Renal cortex interstitium (tissue), 11 donors: ENCODE measurements around the gene RHBDD1. TPM values are rescaled to one million over a fixed set of nuclear protein-coding genes. Genes with fewer than 3 reads are reported as not detected.

Source experiments
- DNase-seq, 11 donors: peaks; one replicate each; pipeline ENCODE4 v3.0.0-alpha.2; 2013; ENCODE audit warnings: low read depth in 9 of 11, low spot score in 4 of 11; ENCODE audit errors: extremely low read depth in 1 of 11
- polyA plus RNA-seq, 3 donors: library from polyadenylated mRNA; unstranded; fragments of 120-200 nt; gene quantifications; one replicate each; pipeline ENCODE4 v1.2.1, GENCODE V29; 2013; ENCODE audit not compliant: insufficient read length in 3 of 3

Gene RHBDD1
- polyA plus RNA-seq, 3 donors = 25.6 to 35.4 (median 29.2) TPM

DNA sequence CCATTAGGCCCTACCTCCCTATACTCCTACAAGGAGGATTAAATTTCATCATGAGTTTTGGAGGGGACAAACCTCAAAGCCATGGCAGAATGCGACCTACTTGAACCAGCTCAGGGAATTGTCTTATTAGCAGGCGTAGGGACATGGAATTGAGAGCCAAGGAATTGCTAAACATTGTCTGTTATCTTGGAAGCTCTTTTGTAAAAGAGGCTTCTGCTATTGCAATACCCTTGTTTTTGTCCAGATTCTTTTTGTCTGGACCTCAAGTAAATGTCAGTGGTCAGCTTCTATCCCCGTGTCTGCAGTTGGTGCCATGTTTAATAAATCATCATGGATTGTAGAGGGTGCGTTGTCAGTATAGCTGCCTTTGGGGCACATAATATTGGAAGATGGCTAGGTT lies 62.3 kb downstream of the RHBDD1 start:
- DNase-seq = no peak

DNA sequence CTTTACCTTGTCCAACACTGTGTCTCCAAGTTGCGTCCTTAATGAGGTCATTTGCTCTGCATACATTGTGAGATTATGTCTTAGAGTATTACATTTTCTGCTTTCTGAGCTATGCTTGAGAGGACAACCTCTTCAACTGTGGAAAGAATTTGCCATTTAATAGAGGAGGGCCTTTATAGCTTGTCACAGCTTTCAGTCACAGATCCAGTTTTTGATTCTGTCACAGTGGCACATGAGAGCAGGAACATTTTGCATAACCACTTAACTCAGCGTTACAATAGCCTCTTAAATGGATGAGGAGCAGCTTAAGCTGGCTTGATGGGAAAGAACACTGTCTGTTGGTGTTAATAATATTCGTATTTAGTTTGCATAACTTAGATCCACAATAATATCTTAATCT lies 63.0 kb downstream of the RHBDD1 start:
- peak in 1 of 11 donors; percentile 14 for DNase-seq

DNA sequence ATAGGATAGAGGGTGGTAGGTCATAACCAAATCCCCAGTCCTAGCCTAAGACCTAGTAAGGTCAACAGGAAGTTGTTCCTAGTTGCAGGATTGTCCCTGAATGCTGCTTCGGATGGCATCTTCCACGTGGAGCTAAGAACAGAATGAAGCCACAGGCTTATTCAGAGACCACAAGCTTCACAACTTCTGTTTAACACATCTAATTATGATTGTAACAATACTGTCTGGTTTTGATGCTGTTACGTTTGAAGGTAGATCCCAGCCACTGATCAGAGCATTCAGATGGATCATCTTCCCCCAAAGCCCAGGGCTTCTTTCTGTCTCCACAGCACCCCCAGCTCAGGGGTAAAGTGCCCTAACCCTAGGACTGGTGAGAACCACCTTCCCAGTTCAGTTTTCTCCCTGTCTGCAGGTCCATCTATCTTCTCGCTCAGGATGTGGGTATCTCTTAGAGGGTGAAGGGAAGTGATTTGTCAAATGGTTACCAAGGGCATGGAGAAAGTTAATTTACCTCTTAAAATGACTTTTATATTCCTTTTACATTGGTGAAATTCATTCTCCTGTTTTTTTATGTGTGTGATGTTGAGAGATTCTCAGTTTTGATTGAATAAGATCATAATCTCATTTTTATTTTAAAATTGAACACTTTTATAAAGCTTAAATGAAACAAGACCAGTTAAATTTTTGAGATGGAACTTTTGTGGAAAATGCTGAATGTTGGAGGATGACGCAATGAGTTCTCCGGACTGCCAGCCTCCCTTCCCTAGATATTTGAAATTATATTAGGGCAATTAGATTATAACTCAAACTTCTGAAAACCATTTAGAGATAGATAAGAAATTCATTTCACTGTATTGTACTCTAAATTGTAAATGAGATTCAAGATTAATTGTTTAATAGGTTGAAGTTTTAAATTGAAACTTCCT lies 66.5 kb downstream of the RHBDD1 start:
- DNase-seq = no peak

DNA sequence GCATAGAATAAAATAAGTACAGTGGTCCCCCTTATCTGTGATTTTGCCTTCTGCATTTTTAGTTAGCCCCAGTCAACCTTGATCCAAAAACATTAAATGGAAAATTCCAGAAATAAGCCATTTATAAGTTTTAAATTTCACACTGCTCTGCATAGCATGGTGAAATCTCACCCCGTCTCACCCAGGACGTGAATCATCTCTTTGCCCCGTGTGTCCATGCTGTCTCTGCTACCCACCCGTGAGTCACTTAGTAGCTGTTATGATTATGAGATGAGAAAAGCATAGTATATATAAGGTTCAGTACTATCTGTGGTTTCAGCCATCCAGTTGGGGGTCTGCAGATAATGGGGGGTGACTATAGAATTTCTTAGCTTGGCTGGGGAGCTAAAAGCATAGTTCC lies 67.3 kb downstream of the RHBDD1 start:
- no peak for DNase-seq

DNA sequence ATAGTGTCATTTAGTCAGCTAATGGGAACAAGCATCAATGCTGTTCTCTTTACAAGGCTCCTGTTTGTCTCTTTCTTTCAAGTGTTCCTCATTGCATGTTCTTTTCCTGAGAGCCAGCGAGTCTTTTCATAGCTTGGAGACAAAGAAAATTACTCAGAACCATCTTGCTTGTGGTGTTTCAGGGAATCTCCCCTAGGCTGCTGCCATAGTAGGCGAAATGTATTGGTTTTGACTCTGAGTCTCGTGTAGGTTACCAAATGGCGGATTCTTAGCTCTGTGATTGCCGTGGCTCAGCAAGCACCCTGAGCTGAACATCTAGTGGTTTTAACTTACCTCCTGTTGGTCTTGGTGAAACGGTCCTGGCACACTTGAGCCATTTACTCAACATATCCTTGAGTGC lies 68.7 kb downstream of the RHBDD1 start:
- no peak for DNase-seq

DNA sequence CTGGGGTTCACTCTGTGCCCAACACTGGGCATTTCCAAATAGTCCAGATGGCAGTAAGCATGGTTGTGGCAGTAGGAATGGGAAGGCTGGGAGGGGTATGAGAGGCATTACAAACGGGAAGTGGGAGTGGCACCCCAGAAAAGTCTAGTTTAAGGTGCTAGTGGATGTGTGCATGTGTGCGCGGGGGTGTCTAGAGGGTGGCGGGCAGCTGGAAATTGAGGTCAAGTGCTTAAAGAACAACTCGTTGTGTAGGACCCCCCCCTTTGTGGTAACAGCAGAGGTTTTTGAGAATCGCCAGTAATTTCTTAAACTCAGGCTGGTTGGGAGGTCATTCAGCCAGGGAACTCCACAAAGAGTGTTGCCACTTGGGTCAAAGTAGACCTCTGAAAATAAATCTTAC lies 69.9 kb downstream of the RHBDD1 start:
- no peak for DNase-seq

DNA sequence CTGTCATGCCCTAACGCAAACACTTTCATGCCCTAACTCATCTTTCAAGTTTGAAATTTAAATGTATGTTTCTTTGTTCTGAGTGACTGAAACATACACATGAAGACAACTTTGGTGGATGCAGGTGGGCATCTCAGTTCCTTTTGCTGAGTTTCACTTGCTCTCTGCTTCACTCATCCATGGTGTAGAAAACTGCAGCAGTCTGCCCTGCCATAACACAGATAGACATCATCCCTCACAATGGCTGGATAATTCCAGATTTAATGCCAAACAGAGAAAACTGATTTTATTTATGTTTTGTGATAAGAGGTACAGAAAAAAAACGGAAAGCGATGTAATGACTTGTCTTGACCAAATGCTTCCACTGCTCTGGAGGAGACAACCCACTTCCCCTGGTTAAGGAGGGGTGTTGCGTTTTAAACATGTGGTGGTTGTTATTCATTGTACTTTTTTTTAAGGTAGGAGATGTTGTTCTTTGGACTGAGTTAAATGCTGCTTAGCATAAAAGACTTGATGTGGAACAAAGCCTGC lies 70.4 kb downstream of the RHBDD1 start:
- DNase-seq = no peak

DNA sequence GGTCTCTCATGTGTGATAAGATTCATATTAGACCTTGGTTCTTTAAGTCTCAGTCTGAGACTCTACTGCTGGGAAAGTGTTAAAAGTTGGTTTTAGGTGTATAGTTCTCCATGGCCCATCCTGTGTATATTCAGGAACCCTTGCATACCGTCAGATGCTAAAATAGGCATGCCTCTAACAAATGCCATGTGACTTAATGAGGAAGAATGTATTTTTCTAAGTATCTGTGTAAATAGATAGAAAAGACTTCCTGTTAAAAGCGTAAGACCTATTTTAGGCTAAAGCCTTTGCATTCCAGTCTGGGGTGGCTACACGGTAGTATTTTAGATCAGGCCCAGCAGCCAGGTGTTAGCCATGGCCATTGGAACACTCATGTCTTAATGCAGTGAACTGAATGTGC lies 73.3 kb downstream of the RHBDD1 start:
- DNase-seq = no peak

DNA sequence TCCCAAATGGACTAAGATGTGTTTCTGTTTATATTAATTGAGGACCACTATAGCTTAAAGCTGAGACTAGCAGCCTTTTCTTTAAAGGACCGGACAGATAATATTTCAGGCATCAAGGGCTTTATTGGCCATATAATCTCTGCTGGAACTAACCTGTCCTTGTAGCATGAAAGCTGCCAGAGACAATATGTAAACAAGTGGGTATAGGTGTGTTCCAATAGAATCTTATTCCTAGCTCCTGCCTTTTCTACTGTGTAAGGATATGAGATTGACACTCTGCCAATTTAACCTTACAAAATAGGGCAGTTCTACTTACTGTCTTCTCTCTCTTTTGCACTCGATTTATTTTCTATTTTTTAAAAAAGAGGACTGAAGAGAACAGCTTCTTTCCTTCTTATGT lies 74.0 kb downstream of the RHBDD1 start:
- DNase-seq = no peak

DNA sequence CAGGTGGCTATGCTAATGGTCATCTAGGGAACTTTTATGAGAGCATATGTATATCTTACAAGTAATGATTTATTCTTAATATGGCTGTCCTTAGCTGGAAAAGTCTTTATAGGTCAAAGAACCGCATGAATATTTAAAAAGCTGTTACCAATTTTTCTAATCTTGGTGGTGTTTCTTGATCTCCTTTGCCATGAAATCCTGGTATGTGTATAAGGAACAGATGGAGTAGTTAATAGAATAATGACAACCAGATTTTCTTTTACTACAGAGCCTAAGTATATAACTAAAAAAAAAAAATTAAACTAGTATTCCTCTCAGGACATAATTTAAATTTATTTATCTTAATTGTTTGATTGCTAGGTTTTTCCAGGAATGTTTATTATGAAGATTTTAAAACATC lies 74.5 kb downstream of the RHBDD1 start:
- no peak for DNase-seq

DNA sequence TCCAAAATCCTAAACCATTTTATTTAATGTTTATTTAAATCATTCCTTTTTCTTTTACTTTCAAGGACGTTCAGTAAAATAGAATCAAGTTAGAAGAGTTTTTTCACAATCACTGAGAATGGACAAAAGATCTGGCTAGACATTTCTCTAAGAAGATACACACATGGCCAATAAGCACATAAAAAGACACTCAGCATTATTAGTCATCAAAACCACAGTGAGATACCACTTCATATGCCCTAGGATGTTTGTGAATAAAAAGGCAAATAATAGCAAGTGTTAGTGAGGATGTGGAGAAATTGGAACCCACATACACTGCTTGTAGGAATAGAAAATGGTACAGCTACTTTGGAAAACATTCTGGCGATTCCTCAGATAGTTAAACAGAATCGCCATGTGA lies 76.1 kb downstream of the RHBDD1 start:
- DNase-seq = no peak

DNA sequence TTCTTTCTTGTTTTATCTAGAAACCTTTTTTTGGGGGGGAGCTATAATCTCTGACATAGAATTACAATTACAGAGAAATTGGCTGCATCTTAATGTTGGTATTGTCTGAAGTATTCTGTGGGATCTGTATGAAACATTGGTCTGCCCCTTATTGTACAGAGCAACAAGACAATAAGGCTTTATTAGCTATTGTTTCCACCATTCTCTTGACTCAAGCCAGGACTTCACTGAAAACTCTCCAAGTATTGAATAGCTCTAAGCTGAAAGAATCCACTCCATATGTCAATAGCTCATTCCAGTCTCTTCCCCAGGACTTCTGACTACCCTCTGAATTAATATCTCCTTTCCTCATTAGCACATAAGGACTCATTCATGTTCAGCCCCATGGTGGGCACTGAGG lies 77.8 kb downstream of the RHBDD1 start:
- DNase-seq = no peak

DNA sequence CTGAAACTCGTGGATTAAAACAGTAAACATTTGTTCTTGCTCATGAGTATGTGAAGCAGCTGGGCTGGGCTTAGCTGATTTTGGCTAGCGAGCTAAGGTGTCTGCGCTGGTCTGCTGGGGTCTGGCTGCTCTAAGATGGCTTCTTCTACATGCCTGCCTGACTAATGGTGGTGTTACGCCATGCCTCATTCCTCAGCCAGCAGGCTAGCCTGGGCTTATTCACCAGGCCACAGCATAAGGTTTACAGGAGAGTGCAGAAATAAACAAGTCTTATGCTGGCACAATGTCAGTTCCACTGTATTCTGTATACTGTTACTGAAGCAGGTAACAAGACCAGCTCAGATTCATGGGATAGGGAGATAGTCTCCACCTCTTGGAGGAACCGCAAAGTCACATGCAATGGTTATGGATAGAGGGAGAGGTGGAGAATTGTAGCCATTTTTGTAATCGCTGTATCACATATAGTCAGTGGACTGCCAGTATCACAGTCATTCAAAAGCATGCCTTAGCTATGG lies 80.0 kb downstream of the RHBDD1 start:
- DNase-seq = no peak

DNA sequence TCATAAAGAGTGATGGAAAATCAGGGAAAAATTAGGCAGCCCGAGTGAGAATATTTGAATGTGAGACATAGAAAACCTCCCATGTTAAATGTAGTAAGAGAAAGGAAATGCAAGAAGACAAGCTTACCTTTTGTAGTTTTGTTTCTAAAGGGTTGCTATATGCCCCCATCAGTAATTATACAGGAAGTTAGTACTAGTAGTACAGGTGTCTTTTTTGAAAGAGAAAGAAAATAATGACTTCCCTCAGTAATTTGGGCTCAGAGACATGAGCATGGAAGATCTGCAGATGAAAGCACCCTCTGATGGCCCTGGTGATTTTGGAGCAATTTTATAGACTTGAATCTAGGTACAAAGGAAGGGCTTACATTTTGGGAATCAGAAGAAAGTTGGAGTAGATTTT lies 80.8 kb downstream of the RHBDD1 start:
- no peak for DNase-seq

DNA sequence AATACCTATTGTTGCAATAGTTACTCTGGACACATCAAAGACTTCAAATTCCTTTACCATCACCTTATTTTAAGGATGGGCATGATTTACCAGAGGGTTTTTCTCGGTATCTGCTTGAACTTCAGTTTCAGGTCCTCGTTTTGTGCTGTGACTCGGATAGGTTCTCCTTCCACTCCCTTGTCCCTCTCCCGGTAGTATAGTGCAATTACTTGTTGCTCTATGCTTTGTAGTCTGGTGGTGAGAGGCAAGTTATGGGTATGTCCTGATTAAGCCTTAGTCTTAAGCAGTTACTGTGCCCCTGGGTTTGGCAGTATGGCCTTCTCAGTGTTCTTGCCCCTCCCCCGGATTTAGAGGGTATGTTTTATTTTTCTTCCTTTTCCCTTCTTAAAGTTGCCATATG lies 96.6 kb downstream of the RHBDD1 start:
- DNase-seq = no peak

DNA sequence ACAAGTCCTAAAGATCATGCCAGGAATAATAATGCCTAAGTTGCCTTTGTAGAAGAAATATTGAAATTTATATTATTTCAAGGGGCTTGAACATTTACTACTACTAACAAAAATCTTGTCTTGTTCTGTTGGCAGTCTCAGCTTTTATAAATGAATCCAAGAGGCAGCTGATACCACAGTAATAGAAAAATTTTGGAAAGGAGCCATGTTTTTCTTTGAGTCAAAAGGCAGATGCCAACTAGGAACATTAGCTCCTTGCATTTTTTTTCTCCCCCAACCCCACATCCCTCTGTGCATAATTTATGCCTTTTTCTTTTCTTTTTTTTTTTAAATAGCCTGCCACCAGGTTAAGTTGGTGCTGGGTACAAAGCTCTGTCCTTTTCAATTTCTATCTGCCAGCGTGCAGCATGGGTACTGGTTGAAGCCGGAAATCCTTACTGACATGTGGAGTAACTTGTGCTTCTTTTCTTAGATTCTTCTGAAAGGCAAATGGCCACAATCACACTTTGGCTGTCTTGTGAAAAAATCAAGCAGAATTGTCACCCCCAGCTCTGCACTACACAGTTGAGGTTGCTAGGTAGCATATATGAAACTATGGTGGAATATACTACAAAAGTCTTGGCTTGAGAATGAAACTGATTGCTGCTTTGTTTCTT lies 98.8 kb downstream of the RHBDD1 start:
- no peak for DNase-seq

DNA sequence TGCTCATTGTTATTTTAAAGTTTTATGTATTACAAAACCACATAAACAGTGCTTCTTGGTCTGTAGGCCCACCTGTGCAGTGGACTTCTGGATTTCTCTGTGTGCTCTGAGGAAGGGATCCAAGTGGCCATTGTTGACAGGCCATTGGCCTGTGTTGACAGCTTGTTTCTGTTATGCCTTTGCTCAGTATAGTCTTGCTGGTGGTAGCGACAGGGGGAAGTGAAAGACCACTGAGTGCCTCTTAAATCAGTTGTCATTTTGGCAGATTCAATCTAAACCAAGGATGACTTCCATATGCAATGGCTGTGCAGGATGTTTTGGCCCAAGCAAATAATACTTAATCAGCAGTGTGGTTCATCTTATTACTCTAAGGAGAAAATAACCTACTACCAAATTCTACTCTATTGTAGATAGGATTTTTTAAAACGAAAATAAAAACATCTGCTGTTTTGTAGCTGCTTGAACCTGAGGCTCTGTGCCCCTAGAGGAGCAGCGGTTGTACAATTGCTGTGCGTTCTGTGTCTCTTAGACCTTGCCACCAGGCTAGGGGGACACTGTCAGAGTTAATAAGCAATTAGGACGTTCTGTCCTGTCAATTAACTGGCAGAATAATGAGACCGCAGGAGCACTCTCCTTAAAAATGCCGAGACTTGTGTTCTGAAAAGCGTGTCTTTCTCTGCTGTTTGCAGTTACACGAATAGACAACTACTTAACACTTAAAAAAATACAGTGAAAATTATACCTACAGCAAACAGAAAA lies 108.2 kb downstream of the RHBDD1 start:
- no peak for DNase-seq

DNA sequence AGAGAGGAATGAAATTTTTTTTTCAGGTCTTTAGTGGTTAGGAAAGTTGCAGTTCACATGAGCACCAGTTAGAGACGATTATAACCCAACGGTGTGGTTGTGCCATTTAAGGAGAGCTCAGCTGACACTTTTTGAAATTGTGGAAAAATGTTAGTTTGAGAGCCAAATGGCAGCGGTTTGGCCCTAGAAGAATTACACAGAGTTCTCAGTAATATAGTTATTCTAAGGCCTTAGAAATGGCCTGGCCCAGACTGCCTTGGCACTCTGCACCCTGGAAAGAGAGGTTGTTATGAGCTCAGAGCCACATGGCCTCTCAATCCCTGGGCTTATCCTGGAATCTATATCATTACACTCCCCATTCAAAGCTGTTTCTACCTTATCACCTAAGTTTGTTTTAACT lies 117.4 kb downstream of the RHBDD1 start:
- DNase-seq = no peak

DNA sequence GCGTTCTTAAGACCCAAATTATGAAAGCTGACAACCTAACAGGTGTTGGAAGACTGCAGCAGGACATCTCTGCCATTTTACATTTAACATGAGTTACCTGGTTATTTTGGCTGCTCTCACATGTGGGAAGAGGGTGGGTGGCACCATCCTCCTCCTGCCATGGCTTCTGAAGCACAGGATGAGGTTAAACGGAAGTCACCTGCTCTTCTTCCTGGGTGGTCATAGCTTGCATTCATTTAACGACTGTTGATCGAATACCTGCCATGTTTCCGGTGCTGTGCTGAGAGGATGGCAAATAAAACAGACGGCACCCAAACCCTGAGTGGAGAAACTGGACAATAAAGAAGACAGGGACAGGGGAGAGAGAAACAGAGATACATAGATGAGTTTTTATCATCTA lies 118.0 kb downstream of the RHBDD1 start:
- DNase-seq = no peak

DNA sequence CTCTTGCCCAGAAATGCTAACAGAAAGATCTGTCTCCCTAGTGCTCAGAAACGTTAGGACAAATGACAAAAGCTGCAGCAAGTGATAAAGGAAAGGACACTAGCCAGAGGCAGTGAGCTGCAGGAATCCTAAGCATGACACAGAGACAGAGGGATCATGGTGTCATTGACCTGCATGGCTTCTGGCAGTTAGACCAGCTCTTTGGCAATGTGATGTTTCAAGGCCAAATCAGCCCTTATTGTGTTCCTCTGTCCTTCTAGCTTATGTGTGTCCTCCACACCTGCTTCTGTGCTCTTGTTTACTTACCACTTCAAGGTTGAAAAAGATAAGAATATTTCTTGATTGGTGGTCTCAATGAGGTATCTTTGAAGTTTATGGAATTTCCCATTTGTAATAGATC lies 120.8 kb downstream of the RHBDD1 start:
- no peak for DNase-seq
